GM19239 (cell line): ENCODE data around the gene UBE4A.

Source experiments
- DNase-seq: peaks from one replicate; pipeline ENCODE4 v3.0.0; 2011; ENCODE audit warnings: low spot score; ENCODE audit not compliant: insufficient read length
- FAIRE-seq: peaks from 2 replicates; lab custom pipeline; 2011; peaks lifted over from hg19 to GRCh38; lab: Jason Lieb, UNC

Gene UBE4A

GRCh38 chr11:118359295-118359958 is at the start of gene UBE4A:
Gene UBE4A (plus strand): TSS chr11:118359600. CDS start chr11:118365081, 5,481 bp downstream.
- DNase-seq (peak; percentile 75), FAIRE-seq (peak; percentile 99)

- DNase-seq (no peak), FAIRE-seq (no peak)
Measured at GRCh38 chr11:118310271-118310670, 49.1 kb upstream of the UBE4A start.

GRCh38 chr11:118310781-118311485 is 48.5 kb upstream of the UBE4A start:
- DNase-seq (no peak), FAIRE-seq (no peak)

GRCh38 chr11:118311518-118311917 is 47.9 kb upstream of the UBE4A start:
- FAIRE-seq (no peak), DNase-seq (no peak)

GRCh38 chr11:118312328-118312727 is 47.1 kb upstream of the UBE4A start:
- FAIRE-seq: no peak
- DNase-seq: no peak

- no peak for DNase-seq
- FAIRE-seq: no peak
Measured at GRCh38 chr11:118313242-118313641, 46.2 kb upstream of the UBE4A start.

- peak; percentile 11 for FAIRE-seq
Measured at GRCh38 chr11:118314988-118315411, 44.4 kb upstream of the UBE4A start.

GRCh38 chr11:118318124-118318523 is 41.3 kb upstream of the UBE4A start:
- DNase-seq (no peak), FAIRE-seq (no peak)

More at GRCh38 chr11:118314988-118315411, 44.4 kb upstream of the UBE4A start:
- no peak for DNase-seq

GRCh38 chr11:118318581-118319336 is 40.6 kb upstream of the UBE4A start:
- DNase-seq (no peak), FAIRE-seq (no peak)

GRCh38 chr11:118319337-118319707 is 40.1 kb upstream of the UBE4A start:
- FAIRE-seq (no peak), DNase-seq (no peak)

- FAIRE-seq (no peak), DNase-seq (no peak)
Measured at GRCh38 chr11:118320515-118320914, 38.9 kb upstream of the UBE4A start.

- DNase-seq: no peak
- FAIRE-seq: peak; percentile 71
Measured at GRCh38 chr11:118321386-118322082, 37.9 kb upstream of the UBE4A start.

- FAIRE-seq (no peak), DNase-seq (no peak)
Measured at GRCh38 chr11:118322721-118323120, 36.7 kb upstream of the UBE4A start.

- DNase-seq (no peak), FAIRE-seq (no peak)
Measured at GRCh38 chr11:118325283-118325682, 34.1 kb upstream of the UBE4A start.

- no peak for FAIRE-seq
- no peak for DNase-seq
Measured at GRCh38 chr11:118328745-118329144, 30.7 kb upstream of the UBE4A start.

GRCh38 chr11:118334745-118335144 is 24.7 kb upstream of the UBE4A start:
- peak; percentile 8 for FAIRE-seq

GRCh38 chr11:118338637-118339061 is 20.8 kb upstream of the UBE4A start:
- DNase-seq (no peak), FAIRE-seq (no peak)

More at GRCh38 chr11:118334745-118335144, 24.7 kb upstream of the UBE4A start:
- DNase-seq: no peak

GRCh38 chr11:118339281-118339961 is 20.0 kb upstream of the UBE4A start:
- no peak for DNase-seq
- no peak for FAIRE-seq

GRCh38 chr11:118340449-118340848 is 19.0 kb upstream of the UBE4A start:
- no peak for FAIRE-seq
- DNase-seq: no peak

GRCh38 chr11:118341261-118341660 is 18.1 kb upstream of the UBE4A start:
- DNase-seq (no peak), FAIRE-seq (no peak)
